ENCODE data around the gene FXYD4.

Gene FXYD4

GRCh38 chr10:43417950-43418768 lies 46.7 kb downstream of the FXYD4 start:
- no peak for TF ChIP-seq CTCF (IDR thresholded peaks at IDR 0.05)
- TF ChIP-seq ZFX (IDR thresholded peaks at IDR 0.05; ENCODE audit: borderline replicate concordance): no peak
- no peak overlapping the region for H3K27ac ChIP-seq

GRCh38 chr10:43419997-43420368 lies 48.5 kb downstream of the FXYD4 start:
- TF ChIP-seq CTCF (IDR thresholded peaks at IDR 0.05): no peak
- no peak for TF ChIP-seq ZFX (IDR thresholded peaks at IDR 0.05; ENCODE audit: borderline replicate concordance)
- peak overlapping the region; percentile 84 for H3K27ac ChIP-seq

GRCh38 chr10:43420369-43421200 lies 49.1 kb downstream of the FXYD4 start:
- no peak for TF ChIP-seq ZFX (IDR thresholded peaks at IDR 0.05; ENCODE audit: borderline replicate concordance)
- TF ChIP-seq CTCF (IDR thresholded peaks at IDR 0.05): peak; percentile 22; the same call in 1 of the 2 replicates
- peak overlapping the region; percentile 84 for H3K27ac ChIP-seq

- H3K27ac ChIP-seq: peak overlapping the region; percentile 84
- TF ChIP-seq ZFX (IDR thresholded peaks at IDR 0.05; ENCODE audit: borderline replicate concordance) (no peak), CTCF (IDR thresholded peaks at IDR 0.05) (no peak)
These were observed 49.7 kb downstream of the FXYD4 start for GRCh38 chr10:43421201-43421507.

- peak overlapping the region; percentile 84 for H3K27ac ChIP-seq
- TF ChIP-seq ZFX (IDR thresholded peaks at IDR 0.05; ENCODE audit: borderline replicate concordance) (no peak), CTCF (IDR thresholded peaks at IDR 0.05) (no peak)
These were observed 50.1 kb downstream of the FXYD4 start for GRCh38 chr10:43421519-43421918.

GRCh38 chr10:43421944-43422343 lies 50.5 kb downstream of the FXYD4 start:
- H3K27ac ChIP-seq: peak overlapping the region; percentile 84; the same call in 1 of the 2 replicates

GRCh38 chr10:43424416-43424815 lies 53.0 kb downstream of the FXYD4 start:
- TF ChIP-seq CTCF (IDR thresholded peaks at IDR 0.05): no peak
- TF ChIP-seq ZFX (IDR thresholded peaks at IDR 0.05; ENCODE audit: borderline replicate concordance): no peak
- H3K27ac ChIP-seq: no peak overlapping the region
